Esophagus muscularis mucosa (tissue), 4 donors: Measurements from ENCODE around the gene TAAR2.

Experiments
- CTCF ChIP-seq, 3 experiments: fragments of 200-600 bp in 2 of 3; fragments of 450-650 bp in 1 of 3; sonication (generic) in 2 of 3; IDR thresholded peaks; one replicate each; pipeline ENCODE4 v1.5.1; 2017 to 2019; ENCODE audit warnings: antibody characterized with exemption in 3 of 3, mild to moderate bottlenecking in 2 of 3, moderate library complexity in 1 of 3
- EP300 ChIP-seq: sonication (generic); formaldehyde crosslinking; IDR thresholded peaks from one replicate; pipeline ENCODE4 v1.6.1; 2017; ENCODE audit warnings: antibody characterized with exemption
- POLR2A ChIP-seq: fragments of 450-650 bp; IDR thresholded peaks from one replicate; pipeline ENCODE4 v1.6.1; 2017; ENCODE audit warnings: antibody characterized with exemption, moderate library complexity, mild to moderate bottlenecking, low read depth
- POLR2AphosphoS5 ChIP-seq, 2 donors: sonication (generic); formaldehyde crosslinking; IDR thresholded peaks; one replicate each; pipeline ENCODE4 v1.6.1; 2017; ENCODE audit warnings: antibody characterized with exemption in 2 of 2

- TF ChIP-seq CTCF (IDR thresholded peaks at IDR 0.05) (no peak), POLR2A (no peak), POLR2AphosphoS5 (IDR thresholded peaks at IDR 0.05) (no peak), EP300 (no peak)
Measured at GRCh38 chr6:132616677-132617076, 7.4 kb downstream of the TAAR2 start.
